Measurements from ENCODE around the gene PIEZO1. TPM values are rescaled to one million over a fixed set of nuclear protein-coding genes. Genes with fewer than 3 reads are reported as not detected.

PIEZO1 gene
- total RNA-seq, 1 experiment from 2014 or later, result 391 TPM

DNA sequence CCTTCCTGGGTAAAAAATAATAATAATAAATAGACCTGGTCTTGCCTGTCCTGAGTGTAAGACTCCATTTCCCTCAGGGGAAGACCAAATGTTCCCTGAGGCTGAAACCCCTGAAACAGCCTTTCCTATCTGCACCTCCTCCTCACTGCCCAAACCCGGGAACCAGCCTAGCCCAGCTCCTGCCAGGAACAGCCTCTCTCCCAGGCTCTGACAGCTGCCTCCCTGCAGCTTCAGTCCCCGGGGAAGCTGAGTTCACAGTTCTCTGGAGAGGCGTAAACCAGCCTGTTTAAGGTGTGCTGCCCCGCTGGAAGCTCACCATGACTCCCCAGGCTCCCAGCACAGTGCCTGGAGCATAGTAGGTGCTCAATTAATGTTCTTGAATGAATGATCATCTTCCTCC is 11.3 kb upstream of the PIEZO1 start:
- Histone ChIP-seq H3F3A (ENCODE audit: insufficient read depth, low read depth) (peaks cover 3% of the 10 kb centered on the region; the same call in 1 of the 2 replicates), H3K4me2 (no peak overlapping the region), H3K9me3 (ENCODE audit: insufficient read depth, low read depth) (no peaks in the 10 kb centered on the region), H3K27me3 (ENCODE audit: insufficient read depth, low read depth) (no peaks in the 10 kb centered on the region), H4K20me1 (ENCODE audit: insufficient read depth) (no peaks in the 10 kb centered on the region), H3K27ac (no peak overlapping the region), H3K4me1 (replicated peaks; ENCODE audit: insufficient read depth) (no peaks in the 10 kb centered on the region), H3K4me3 (no peak overlapping the region), H3K9me2 (ENCODE audit: insufficient read depth) (no peaks in the 10 kb centered on the region), H3K79me2 (ENCODE audit: low read depth) (no peaks in the 10 kb centered on the region), H3K36me3 (ENCODE audit: low read depth) (no peaks in the 10 kb centered on the region), H2AFZ (no peak overlapping the region)
- CTCF ChIA-PET, result no interaction called here
- DNase-seq, result no peak
- intact Hi-C loops (cut with micrococcal nuclease; ENCODE audit: unreplicated experiment), result no loop called here
- no TSS peak for BruUV-seq (replicated peaks)
- no peak for TF ChIP-seq EZH2 (IDR thresholded peaks at IDR 0.05; ENCODE audit: low read depth)
- TF ChIP-seq, protein P1, sequence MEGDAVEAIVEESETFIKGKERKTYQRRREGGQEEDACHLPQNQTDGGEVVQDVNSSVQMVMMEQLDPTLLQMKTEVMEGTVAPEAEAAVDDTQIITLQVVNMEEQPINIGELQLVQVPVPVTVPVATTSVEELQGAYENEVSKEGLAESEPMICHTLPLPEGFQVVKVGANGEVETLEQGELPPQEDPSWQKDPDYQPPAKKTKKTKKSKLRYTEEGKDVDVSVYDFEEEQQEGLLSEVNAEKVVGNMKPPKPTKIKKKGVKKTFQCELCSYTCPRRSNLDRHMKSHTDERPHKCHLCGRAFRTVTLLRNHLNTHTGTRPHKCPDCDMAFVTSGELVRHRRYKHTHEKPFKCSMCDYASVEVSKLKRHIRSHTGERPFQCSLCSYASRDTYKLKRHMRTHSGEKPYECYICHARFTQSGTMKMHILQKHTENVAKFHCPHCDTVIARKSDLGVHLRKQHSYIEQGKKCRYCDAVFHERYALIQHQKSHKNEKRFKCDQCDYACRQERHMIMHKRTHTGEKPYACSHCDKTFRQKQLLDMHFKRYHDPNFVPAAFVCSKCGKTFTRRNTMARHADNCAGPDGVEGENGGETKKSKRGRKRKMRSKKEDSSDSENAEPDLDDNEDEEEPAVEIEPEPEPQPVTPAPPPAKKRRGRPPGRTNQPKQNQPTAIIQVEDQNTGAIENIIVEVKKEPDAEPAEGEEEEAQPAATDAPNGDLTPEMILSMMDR (conservative IDR thresholded peaks at IDR 0.05), result no peak
- POLR2A ChIA-PET (ENCODE audit: unreplicated experiment), result no interaction called here

GRCh38 chr16:88793251-88793954 is 8.4 kb upstream of the PIEZO1 start:
- H3K4me2 ChIP-seq, result no peak overlapping the region
- TF ChIP-seq EZH2 (IDR thresholded peaks at IDR 0.05; ENCODE audit: low read depth), result no peak
- TF ChIP-seq, protein P1 (conservative IDR thresholded peaks at IDR 0.05), result no peak
- no peaks in the 10 kb centered on the region; the same call in 1 of the 2 replicates for H3F3A ChIP-seq (ENCODE audit: insufficient read depth, low read depth)
- no peak overlapping the region for H3K4me3 ChIP-seq
- no peaks in the 10 kb centered on the region for H3K9me2 ChIP-seq (ENCODE audit: insufficient read depth)
- H3K27ac ChIP-seq, result no peak overlapping the region
- H2AFZ ChIP-seq, result no peak overlapping the region
- no peaks in the 10 kb centered on the region for H4K20me1 ChIP-seq (ENCODE audit: insufficient read depth)
- no peaks in the 10 kb centered on the region for H3K79me2 ChIP-seq (ENCODE audit: low read depth)
- ChIA-PET POLR2A (ENCODE audit: unreplicated experiment) (no interaction called here), CTCF (interaction anchor here (0.5 to 0.7 kb wide), 3 partner anchors 9 to 866 kb away, joined by 3 to 4 read pairs (median 3); no protein-coding TSS in a partner anchor)
- no peaks in the 10 kb centered on the region for H3K4me1 ChIP-seq (replicated peaks; ENCODE audit: insufficient read depth)
- no peaks in the 10 kb centered on the region for H3K36me3 ChIP-seq (ENCODE audit: low read depth)
- no peaks in the 10 kb centered on the region for H3K27me3 ChIP-seq (ENCODE audit: insufficient read depth, low read depth)
- no peak for DNase-seq
- no TSS peak for BruUV-seq (replicated peaks)
- H3K9me3 ChIP-seq (ENCODE audit: insufficient read depth, low read depth), result no peaks in the 10 kb centered on the region
- intact Hi-C loops (cut with micrococcal nuclease; ENCODE audit: unreplicated experiment), result no loop called here

GRCh38 chr16:88792668-88793250 is 7.7 kb upstream of the PIEZO1 start:
- Histone ChIP-seq H3K36me3 (ENCODE audit: low read depth) (no peaks in the 10 kb centered on the region), H3K79me2 (ENCODE audit: low read depth) (no peaks in the 10 kb centered on the region), H3K4me2 (no peak overlapping the region), H3F3A (ENCODE audit: insufficient read depth, low read depth) (no peaks in the 10 kb centered on the region; the same call in 1 of the 2 replicates), H4K20me1 (ENCODE audit: insufficient read depth) (no peaks in the 10 kb centered on the region), H3K4me1 (replicated peaks; ENCODE audit: insufficient read depth) (no peaks in the 10 kb centered on the region), H3K9me2 (ENCODE audit: insufficient read depth) (no peaks in the 10 kb centered on the region), H3K27me3 (ENCODE audit: insufficient read depth, low read depth) (no peaks in the 10 kb centered on the region), H3K9me3 (ENCODE audit: insufficient read depth, low read depth) (no peaks in the 10 kb centered on the region), H3K27ac (no peak overlapping the region), H3K4me3 (no peak overlapping the region), H2AFZ (no peak overlapping the region)
- ChIA-PET CTCF (interaction anchor here (0.5 to 0.7 kb wide), 2 partner anchors 10 to 866 kb away, joined by 3 to 4 read pairs; no protein-coding TSS in a partner anchor), POLR2A (ENCODE audit: unreplicated experiment) (no interaction called here)
- BruUV-seq (replicated peaks), result no TSS peak
- DNase-seq, result no peak
- intact Hi-C loops (cut with micrococcal nuclease; ENCODE audit: unreplicated experiment), result no loop called here
- TF ChIP-seq, protein P1 (conservative IDR thresholded peaks at IDR 0.05), result no peak
- TF ChIP-seq EZH2 (IDR thresholded peaks at IDR 0.05; ENCODE audit: low read depth), result no peak

Measured in PC-9 (cell line).